ENCODE results near the gene LAMTOR4. TPM values are rescaled to one million over a fixed set of nuclear protein-coding genes. Genes with fewer than 3 reads are reported as not detected.

The LAMTOR4 gene
- total RNA-seq, 1 donor from 2014 or later, result 151 TPM

GRCh38 chr7:100122067-100122466 is 26.7 kb upstream of the LAMTOR4 start:
- Mint-ChIP-seq H3K36me3 (ENCODE audit: low read depth) (peaks cover 20% of the 10 kb centered on the region), H3K4me3 (no peak overlapping the region), H3K27me3 (no peaks in the 10 kb centered on the region), H3K27ac (no peak overlapping the region), H3K9me3 (no peaks in the 10 kb centered on the region), H3K4me1 (peaks cover 54% of the 10 kb centered on the region)
- DNase-seq (no peak), ATAC-seq (ENCODE audit: low read depth) (no peak)
- ChIA-PET POLR2A (interaction anchor here (0.7 kb wide), 1 partner anchor 22 kb away, joined by 4 read pairs; no protein-coding TSS in a partner anchor), CTCF (no interaction called here)
- intact Hi-C loops (cut with micrococcal nuclease), result no loop called here
- TF ChIP-seq CTCF (IDR thresholded peaks at IDR 0.05), result no peak

DNA sequence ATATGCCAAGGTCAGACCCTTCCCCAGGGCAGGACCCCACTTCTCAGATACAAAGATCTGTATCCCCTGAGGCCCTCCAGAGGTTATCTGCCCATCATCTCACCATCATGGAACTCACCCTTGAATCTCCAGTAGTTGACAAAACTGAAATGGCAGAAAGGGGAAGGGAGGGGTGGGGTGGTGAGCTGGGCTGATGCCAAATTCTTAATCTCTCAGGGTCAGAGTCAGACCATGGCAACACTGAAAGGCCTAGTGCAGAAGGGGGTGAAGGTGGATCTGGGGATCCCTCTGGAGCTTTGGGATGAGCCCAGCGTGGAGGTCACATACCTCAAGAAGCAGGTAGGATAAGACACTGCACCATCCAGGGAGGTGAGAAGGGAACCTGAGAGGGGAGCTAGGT is 26.1 kb upstream of the LAMTOR4 start:
- H3K27me3 Mint-ChIP-seq, result no peaks in the 10 kb centered on the region
- CTCF ChIA-PET, result no interaction called here
- ATAC-seq (ENCODE audit: low read depth) (no peak), DNase-seq (no peak)
- peaks cover 54% of the 10 kb centered on the region for H3K4me1 Mint-ChIP-seq
- POLR2A ChIA-PET, result interaction anchor here (0.6 to 1.0 kb wide), 2 partner anchors 46 to 92 kb away, joined by 4 to 5 read pairs; no protein-coding TSS in a partner anchor
- no peak overlapping the region for H3K4me3 Mint-ChIP-seq
- H3K36me3 Mint-ChIP-seq (ENCODE audit: low read depth), result peaks cover 20% of the 10 kb centered on the region
- H3K27ac Mint-ChIP-seq, result no peak overlapping the region
- H3K9me3 Mint-ChIP-seq, result no peaks in the 10 kb centered on the region
- no peak for TF ChIP-seq CTCF (IDR thresholded peaks at IDR 0.05)
- intact Hi-C loops (cut with micrococcal nuclease), result no loop called here

DNA sequence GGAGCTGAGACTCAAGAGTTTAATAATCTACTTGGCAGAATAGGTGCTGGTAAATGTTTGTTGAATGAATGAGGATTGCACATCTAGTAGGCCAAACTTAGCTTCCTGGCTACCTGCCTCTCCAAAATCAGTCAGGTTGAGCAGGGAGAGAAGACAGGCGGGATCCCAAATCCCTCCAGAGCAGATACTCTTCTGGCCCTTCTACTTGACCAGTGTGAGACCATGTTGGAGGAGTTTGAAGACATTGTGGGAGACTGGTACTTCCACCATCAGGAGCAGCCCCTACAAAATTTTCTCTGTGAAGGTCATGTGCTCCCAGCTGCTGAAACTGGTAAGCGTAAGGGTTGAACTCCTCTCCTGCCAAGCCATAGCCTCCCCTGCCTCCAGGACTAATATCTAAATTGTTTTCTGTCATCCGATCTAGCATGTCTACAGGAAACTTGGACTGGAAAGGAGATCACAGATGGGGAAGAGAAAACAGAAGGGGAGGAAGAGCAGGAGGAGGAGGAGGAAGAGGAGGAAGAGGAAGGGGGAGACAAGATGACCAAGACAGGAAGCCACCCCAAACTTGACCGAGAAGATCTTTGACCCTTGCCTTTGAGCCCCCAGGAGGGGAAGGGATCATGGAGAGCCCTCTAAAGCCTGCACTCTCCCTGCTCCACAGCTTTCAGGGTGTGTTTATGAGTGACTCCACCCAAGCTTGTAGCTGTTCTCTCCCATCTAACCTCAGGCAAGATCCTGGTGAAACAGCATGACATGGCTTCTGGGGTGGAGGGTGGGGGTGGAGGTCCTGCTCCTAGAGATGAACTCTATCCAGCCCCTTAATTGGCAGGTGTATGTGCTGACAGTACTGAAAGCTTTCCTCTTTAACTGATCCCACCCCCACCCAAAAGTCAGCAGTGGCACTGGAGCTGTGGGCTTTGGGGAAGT is 24.2 kb upstream of the LAMTOR4 start:
- POLR2A ChIA-PET, result interaction anchor here (0.6 to 2.9 kb wide), 5 partner anchors 24 to 245 kb away, joined by 3 to 49 read pairs (median 9); partner anchors contain the start of genes AP4M1 and MCM7

GRCh38 chr7:100126239-100126930 is 22.3 kb upstream of the LAMTOR4 start:
- ATAC-seq (ENCODE audit: low read depth) (no peak), DNase-seq (no peak)
- intact Hi-C loops (cut with micrococcal nuclease), result loop anchor here (2.0 kb wide), 2 partner anchors 208 to 302 kb away; partner anchors contain the start of genes MEPCE, TRIM4 and ZCWPW1
- Mint-ChIP-seq H3K36me3 (ENCODE audit: low read depth) (peaks cover 10% of the 10 kb centered on the region), H3K4me1 (peaks cover 39% of the 10 kb centered on the region), H3K9me3 (no peaks in the 10 kb centered on the region), H3K27ac (peak overlapping the region; percentile 100), H3K27me3 (no peaks in the 10 kb centered on the region), H3K4me3 (peak overlapping the region; percentile 100)
- CTCF ChIA-PET, result interaction anchor here (0.6 to 1.2 kb wide), 4 partner anchors 12 to 324 kb away, joined by 3 read pairs; no protein-coding TSS in a partner anchor
- no peak for TF ChIP-seq CTCF (IDR thresholded peaks at IDR 0.05)
- POLR2A ChIA-PET, result interaction anchor here (0.5 to 2.9 kb wide), 18 partner anchors 23 to 310 kb away, joined by 3 to 49 read pairs (median 4); partner anchors contain the start of genes AP4M1, COPS6, GPC2 and LAMTOR4

More for the DNA sequence above, 24.2 kb upstream of the LAMTOR4 start:
- CTCF ChIA-PET, result interaction anchor here (1.2 kb wide), 1 partner anchor 221 kb away, joined by 3 read pairs; no protein-coding TSS in a partner anchor
- Mint-ChIP-seq H3K27me3 (no peaks in the 10 kb centered on the region), H3K4me1 (peaks cover 49% of the 10 kb centered on the region), H3K36me3 (ENCODE audit: low read depth) (peaks cover 12% of the 10 kb centered on the region), H3K9me3 (no peaks in the 10 kb centered on the region), H3K4me3 (no peak overlapping the region), H3K27ac (peak overlapping the region; percentile 35)
- no peak for TF ChIP-seq CTCF (IDR thresholded peaks at IDR 0.05)
- DNase-seq, result no peak
- no peak for ATAC-seq (ENCODE audit: low read depth)
- intact Hi-C loops (cut with micrococcal nuclease), result no loop called here
